ENCODE results near the gene NKD2.
"Not testable (repeated sequence)": the region's sequence is repeated elsewhere in the genome, so short reads cannot be mapped to it uniquely, and the experiment has no call there.

NKD2 gene

DNA sequence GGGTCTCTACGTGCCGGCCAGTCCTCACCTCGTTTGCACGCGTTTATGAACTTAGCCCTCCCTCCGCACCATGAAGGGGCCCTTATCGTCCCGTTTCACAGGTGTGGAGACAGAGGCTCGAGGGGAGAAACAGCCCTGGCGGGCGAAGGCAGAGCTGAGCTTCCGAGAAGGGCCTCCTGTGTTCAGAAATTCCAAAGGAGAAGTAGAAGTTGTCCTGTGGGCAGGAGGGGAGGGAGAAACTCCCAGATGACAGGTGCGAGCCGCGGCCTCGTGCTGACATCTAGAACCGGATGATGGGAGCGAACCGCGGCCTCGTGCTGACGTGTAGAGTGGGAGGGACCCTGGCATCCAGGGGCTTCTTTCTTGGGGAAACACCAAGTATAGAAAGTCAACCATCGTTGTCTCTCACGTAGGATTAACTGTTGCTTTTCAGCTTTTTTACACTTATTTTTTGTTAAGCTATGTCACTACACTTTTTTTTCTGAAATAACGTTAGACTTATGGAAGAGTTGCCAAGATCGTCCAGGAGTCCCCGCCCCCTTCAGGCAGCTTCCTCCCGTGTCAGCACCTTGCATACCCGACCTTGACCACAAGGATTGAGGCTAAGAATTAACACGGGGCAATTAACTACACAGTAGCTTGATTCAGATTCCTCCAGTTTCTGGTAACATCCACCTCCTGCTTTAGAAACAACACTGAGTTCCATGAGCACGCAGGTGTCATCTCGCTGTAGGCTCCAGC lies 42.8 kb upstream of the NKD2 start:
- Histone ChIP-seq H3K4me1 (ENCODE audit: control insufficient read depth, insufficient read depth, low read length) (no peaks in the 10 kb centered on the region), H3K9ac (ENCODE audit: low read depth, low read length) (no peak overlapping the region), H3K4me3 (ENCODE audit: low read depth, low read length) (no peak overlapping the region), H3K36me3 (ENCODE audit: control insufficient read depth, insufficient read depth, low read length) (no peaks in the 10 kb centered on the region), H3K27me3 (ENCODE audit: control insufficient read depth, insufficient read depth, low read length) (no peaks in the 10 kb centered on the region), H3K9me3 (ENCODE audit: control insufficient read depth, insufficient read depth, low read length) (no peaks in the 10 kb centered on the region)

DNA sequence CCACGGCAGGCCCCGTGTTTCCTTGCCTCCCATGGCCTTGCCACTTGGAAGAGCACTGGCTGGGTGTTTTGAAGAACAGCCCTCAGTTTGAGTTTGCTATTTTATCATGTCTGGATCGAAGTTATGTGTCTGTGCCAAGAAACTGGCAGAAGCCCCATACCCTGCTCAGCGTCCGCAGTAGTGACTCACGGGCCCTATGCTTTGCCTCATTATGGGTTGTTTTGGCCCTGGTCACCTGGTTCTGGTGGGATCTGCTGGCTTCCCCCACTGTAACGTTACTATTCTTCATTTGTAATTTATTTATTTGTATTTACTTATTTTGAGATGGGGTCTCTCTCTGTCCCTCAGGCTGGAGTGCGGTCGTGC lies 42.3 kb upstream of the NKD2 start:
- Histone ChIP-seq H3K36me3 (ENCODE audit: control insufficient read depth, insufficient read depth, low read length) (no peaks in the 10 kb centered on the region), H3K27me3 (ENCODE audit: control insufficient read depth, insufficient read depth, low read length) (no peaks in the 10 kb centered on the region), H3K4me3 (ENCODE audit: low read depth, low read length) (no peak overlapping the region), H3K9ac (ENCODE audit: low read depth, low read length) (no peak overlapping the region), H3K4me1 (ENCODE audit: control insufficient read depth, insufficient read depth, low read length) (no peaks in the 10 kb centered on the region), H3K9me3 (ENCODE audit: control insufficient read depth, insufficient read depth, low read length) (no peaks in the 10 kb centered on the region)

DNA sequence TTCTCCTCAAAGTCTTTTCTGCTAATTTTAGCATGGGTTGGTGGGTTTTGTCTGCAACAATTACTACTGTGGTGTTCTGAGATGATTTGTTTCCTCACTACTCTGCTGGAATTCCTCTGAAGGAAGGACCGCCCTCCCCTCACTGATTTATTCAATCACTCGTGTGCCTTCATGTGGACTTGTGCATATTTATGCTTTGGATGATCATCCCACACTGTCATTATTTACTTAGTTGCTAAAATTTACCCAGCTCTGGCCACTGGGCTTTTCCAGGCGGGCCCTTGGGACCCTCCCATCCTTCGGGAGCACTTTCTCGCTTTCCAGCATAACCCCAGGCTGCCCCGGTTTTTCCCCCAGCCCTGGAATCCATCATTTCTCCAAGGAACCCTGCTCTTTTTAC lies 41.7 kb upstream of the NKD2 start:
- Histone ChIP-seq H3K27me3 (ENCODE audit: control insufficient read depth, insufficient read depth, low read length) (no peaks in the 10 kb centered on the region), H3K4me3 (ENCODE audit: low read depth, low read length) (no peak overlapping the region), H3K4me1 (ENCODE audit: control insufficient read depth, insufficient read depth, low read length) (no peaks in the 10 kb centered on the region), H3K9ac (ENCODE audit: low read depth, low read length) (no peak overlapping the region), H3K36me3 (ENCODE audit: control insufficient read depth, insufficient read depth, low read length) (no peaks in the 10 kb centered on the region), H3K9me3 (ENCODE audit: control insufficient read depth, insufficient read depth, low read length) (no peaks in the 10 kb centered on the region)

DNA sequence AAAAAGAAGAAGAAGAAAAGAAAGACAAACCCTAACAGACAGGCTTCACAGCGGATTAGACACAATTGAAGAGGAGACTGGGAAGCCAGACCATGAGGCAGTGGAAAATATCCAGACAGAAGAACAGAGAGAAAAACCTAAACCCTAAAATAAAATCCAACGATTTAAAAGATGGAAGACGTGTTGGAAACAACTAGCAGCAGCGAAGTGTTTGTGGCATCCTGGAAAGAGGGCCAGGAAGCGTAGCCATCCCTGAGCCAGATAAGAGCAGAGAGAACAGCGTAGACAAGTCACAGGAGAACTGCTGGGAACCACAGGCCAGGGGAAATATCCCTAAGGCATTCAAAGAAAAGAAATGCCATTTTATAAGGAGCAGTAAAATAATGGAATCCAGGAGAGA lies 39.7 kb upstream of the NKD2 start:
- H3K9me3 ChIP-seq (ENCODE audit: control insufficient read depth, insufficient read depth, low read length), result no peaks in the 10 kb centered on the region
- no peaks in the 10 kb centered on the region for H3K27me3 ChIP-seq (ENCODE audit: control insufficient read depth, insufficient read depth, low read length)
- H3K4me3 ChIP-seq (ENCODE audit: low read depth, low read length), result no peak overlapping the region
- no peak overlapping the region for H3K9ac ChIP-seq (ENCODE audit: low read depth, low read length)
- no peaks in the 10 kb centered on the region for H3K4me1 ChIP-seq (ENCODE audit: control insufficient read depth, insufficient read depth, low read length)
- no peaks in the 10 kb centered on the region for H3K36me3 ChIP-seq (ENCODE audit: control insufficient read depth, insufficient read depth, low read length)

DNA sequence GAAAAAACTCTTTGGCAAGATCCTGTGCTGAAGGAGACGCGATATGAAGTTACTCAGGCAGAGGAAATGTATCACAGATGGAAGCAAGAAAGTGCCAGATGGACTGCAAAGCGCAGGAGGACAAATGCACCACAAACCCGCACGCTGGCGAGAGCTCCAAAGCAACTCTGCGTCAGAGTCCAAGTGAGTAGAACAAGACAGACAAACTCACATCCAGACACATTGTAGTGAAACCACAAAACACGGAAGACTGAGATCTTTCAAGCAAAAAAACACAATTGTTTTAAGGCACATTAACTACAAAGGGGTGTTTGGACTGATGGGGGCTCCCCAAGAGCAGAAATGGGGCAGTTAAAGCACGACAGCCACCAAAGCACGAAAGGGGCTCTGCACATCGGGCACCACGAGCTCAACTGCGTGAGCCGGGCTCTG lies 39.2 kb upstream of the NKD2 start:
- Histone ChIP-seq H3K36me3 (ENCODE audit: control insufficient read depth, insufficient read depth, low read length) (no peaks in the 10 kb centered on the region), H3K4me1 (ENCODE audit: control insufficient read depth, insufficient read depth, low read length) (no peaks in the 10 kb centered on the region), H3K4me3 (ENCODE audit: low read depth, low read length) (no peak overlapping the region), H3K9me3 (ENCODE audit: control insufficient read depth, insufficient read depth, low read length) (no peaks in the 10 kb centered on the region), H3K27me3 (ENCODE audit: control insufficient read depth, insufficient read depth, low read length) (no peaks in the 10 kb centered on the region), H3K9ac (ENCODE audit: low read depth, low read length) (no peak overlapping the region)

DNA sequence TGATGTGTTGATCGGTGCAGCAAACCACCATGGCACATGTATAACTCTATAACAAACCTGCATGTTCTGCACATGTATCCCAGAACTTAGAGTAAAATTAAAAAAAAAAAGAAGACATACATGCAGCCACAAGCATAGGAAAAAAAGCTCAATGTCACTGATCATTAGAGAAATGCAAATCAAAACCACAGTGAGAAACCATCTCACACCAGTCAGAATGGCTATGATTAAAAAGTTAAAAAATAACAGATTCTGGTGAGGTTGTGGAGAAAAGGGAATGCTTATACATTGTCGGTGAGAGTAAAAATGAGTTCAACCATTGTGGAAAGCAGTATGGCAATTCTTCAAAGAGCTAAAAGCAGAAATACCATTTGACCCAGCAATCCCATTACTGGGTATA lies 36.0 kb upstream of the NKD2 start:
- H3K4me1 ChIP-seq (ENCODE audit: control insufficient read depth, insufficient read depth, low read length); H3K4me3 ChIP-seq (ENCODE audit: low read depth, low read length); H3K27me3 ChIP-seq (ENCODE audit: control insufficient read depth, insufficient read depth, low read length): not testable (repeated sequence)

DNA sequence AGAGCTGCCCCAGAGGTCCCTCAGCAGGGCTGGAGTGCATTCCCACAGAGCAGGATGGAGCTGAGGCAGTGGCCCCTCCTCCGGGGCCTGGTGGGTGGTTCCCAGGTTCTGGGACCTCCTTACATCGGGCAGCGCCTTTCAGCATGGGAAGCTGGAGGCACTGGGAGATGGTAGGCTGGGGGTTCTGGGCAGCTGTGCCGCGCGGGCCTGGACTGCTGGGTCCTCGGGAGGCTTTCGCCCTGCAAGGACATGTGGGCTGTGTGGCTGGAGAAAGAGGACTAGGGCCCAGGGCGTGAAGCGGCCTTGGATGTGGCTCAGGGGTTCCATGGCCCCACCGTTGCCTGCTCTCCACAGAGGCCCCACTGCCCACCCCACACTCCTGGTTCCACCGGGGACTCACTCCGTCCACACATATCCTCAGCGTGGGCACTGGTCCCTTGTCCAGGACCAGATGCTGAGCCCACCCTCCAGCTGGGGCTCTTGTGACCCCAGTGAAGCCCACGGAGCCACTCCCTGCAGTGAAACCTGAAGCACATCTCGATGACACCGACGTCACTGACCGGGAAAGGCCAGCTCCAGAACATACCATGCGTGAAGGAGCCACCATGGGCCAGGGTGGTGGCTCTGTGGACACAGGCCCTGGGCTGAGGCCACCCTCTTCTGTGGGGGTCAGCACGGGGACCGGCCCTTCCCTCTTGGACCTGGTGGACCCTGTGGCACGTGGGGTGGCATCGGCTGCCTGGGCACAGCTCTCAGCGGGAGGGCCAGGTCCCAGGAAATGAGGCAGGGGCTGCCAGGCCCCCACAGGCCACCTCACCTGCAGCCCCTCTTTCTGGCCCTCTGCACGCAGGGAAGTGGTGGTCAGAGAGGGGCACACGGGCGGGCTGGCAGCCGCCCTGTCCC lies 31.5 kb upstream of the NKD2 start:
- no peaks in the 10 kb centered on the region for H3K4me1 ChIP-seq (ENCODE audit: control insufficient read depth, insufficient read depth, low read length)
- H3K9ac ChIP-seq (ENCODE audit: low read depth, low read length), result no peak overlapping the region
- no peaks in the 10 kb centered on the region for H3K27me3 ChIP-seq (ENCODE audit: control insufficient read depth, insufficient read depth, low read length)
- no peaks in the 10 kb centered on the region for H3K36me3 ChIP-seq (ENCODE audit: control insufficient read depth, insufficient read depth, low read length)
- no peaks in the 10 kb centered on the region for H3K9me3 ChIP-seq (ENCODE audit: control insufficient read depth, insufficient read depth, low read length)
- no peak overlapping the region for H3K4me3 ChIP-seq (ENCODE audit: low read depth, low read length)

More for the DNA sequence above, 36.0 kb upstream of the NKD2 start:
- H3K9me3 ChIP-seq (ENCODE audit: control insufficient read depth, insufficient read depth, low read length); H3K9ac ChIP-seq (ENCODE audit: low read depth, low read length); H3K36me3 ChIP-seq (ENCODE audit: control insufficient read depth, insufficient read depth, low read length): not testable (repeated sequence)

DNA sequence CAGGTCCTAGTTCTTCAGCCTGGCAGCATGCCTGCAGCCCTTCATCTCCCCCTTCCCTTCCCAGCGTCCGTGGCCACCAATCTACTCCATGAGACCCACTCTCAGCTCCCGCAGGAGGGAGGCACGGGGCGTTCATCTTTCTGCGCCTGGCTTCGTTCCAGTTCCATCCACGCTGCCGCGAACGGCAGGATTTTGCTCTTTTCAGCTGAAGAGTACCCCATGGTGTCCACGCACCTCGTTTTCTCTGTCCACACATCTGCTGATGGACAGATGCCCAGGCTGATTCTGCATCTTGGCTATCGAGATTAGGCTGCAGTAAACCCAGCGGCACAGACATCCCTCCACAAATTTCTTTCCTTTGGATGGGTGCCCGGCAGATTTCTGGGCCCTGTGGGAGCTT lies 30.5 kb upstream of the NKD2 start:
- Histone ChIP-seq H3K27me3 (ENCODE audit: control insufficient read depth, insufficient read depth, low read length) (no peaks in the 10 kb centered on the region), H3K9me3 (ENCODE audit: control insufficient read depth, insufficient read depth, low read length) (no peaks in the 10 kb centered on the region), H3K36me3 (ENCODE audit: control insufficient read depth, insufficient read depth, low read length) (no peaks in the 10 kb centered on the region), H3K9ac (ENCODE audit: low read depth, low read length) (no peak overlapping the region), H3K4me1 (ENCODE audit: control insufficient read depth, insufficient read depth, low read length) (no peaks in the 10 kb centered on the region), H3K4me3 (ENCODE audit: low read depth, low read length) (no peak overlapping the region)

DNA sequence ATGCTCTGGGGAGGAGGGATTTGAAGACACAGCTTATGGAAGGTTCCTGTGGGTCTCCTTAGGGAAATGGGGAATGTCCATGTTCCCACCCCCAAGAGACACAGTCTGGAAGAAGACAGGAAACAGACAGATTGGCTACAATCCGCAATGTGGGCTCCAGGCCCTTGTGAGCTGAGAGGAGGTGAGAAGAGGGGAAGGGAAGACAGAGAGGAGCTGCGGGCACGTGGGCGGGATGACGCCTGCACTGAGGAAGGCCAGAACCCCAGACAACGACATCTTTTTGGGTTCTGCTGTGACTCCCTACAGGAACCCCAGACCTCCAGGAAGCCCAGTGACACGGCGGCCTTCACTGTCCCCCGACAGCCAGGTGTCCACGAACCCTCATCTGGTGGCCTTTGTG lies 29.9 kb upstream of the NKD2 start:
- Histone ChIP-seq H3K4me3 (ENCODE audit: low read depth, low read length) (no peak overlapping the region), H3K9me3 (ENCODE audit: control insufficient read depth, insufficient read depth, low read length) (no peaks in the 10 kb centered on the region), H3K27me3 (ENCODE audit: control insufficient read depth, insufficient read depth, low read length) (no peaks in the 10 kb centered on the region), H3K9ac (ENCODE audit: low read depth, low read length) (no peak overlapping the region), H3K36me3 (ENCODE audit: control insufficient read depth, insufficient read depth, low read length) (no peaks in the 10 kb centered on the region), H3K4me1 (ENCODE audit: control insufficient read depth, insufficient read depth, low read length) (no peaks in the 10 kb centered on the region)

DNA sequence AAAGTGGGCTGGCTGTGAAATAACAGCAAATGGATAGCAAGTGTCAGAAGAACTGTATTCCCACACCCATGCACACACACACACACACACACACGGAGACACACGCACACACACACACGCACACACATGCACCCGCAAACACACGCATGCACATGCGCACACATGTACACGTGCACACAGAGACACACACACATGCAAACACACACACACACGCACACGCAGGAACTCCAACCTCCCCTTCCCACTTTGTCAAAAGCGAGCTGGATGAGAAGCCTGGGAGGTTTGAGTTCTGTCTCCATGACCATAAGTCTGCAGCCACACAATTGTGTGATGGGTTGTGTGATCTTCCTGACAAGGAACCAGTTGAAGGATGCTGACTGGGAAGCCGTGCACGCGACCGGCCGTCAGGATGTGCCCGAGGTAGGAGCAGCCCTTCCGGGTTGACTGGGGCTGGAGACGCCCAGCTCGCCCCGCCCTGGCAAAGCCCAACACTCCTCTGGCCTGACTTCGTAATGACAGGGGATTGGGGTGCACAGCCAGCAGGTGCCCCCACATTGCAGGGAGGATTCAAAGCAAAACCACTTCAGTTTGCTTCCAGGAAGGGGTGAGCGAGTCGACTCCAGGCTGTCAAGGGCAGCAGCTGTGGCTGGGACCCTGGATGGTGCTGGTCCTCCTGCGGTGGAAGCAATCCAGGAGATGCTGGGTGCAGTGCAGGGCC lies 29.3 kb upstream of the NKD2 start:
- no peak overlapping the region for H3K9ac ChIP-seq (ENCODE audit: low read depth, low read length)
- H3K4me3 ChIP-seq (ENCODE audit: low read depth, low read length), result no peak overlapping the region
- H3K27me3 ChIP-seq (ENCODE audit: control insufficient read depth, insufficient read depth, low read length), result no peaks in the 10 kb centered on the region
- no peaks in the 10 kb centered on the region for H3K9me3 ChIP-seq (ENCODE audit: control insufficient read depth, insufficient read depth, low read length)
- no peaks in the 10 kb centered on the region for H3K4me1 ChIP-seq (ENCODE audit: control insufficient read depth, insufficient read depth, low read length)
- H3K36me3 ChIP-seq (ENCODE audit: control insufficient read depth, insufficient read depth, low read length), result no peaks in the 10 kb centered on the region

DNA sequence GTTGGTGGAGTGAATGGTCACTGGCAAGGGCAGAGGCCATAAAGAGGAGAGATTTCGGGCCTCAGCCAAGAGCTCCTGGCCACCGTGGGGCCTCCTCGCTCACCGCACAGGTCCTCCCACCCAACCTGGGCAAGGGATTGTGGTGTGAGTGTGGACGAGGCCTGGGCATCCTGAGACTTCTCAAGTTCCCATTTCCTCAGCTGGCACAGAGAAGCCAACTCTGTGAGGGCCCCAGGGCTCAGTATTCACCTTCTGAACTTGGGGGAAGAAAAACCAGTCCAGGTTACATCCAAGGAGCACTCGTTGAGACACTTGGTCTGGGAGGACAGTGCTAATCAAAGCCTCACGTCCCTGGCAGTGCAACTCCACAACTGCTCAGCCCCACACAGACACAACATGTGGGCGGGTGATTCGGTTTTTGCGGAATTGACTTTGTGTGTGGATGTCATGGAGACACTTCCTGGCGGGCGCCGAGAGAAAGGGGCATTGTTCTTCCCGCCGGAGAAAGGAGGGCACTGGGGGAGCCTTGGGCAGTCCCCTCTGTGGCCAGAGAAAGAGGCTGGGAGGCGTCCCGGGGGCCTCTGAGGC lies 28.5 kb upstream of the NKD2 start:
- H3K4me3 ChIP-seq (ENCODE audit: low read depth, low read length), result no peak overlapping the region
- no peaks in the 10 kb centered on the region for H3K27me3 ChIP-seq (ENCODE audit: control insufficient read depth, insufficient read depth, low read length)
- no peaks in the 10 kb centered on the region for H3K36me3 ChIP-seq (ENCODE audit: control insufficient read depth, insufficient read depth, low read length)
- H3K9me3 ChIP-seq (ENCODE audit: control insufficient read depth, insufficient read depth, low read length), result no peaks in the 10 kb centered on the region
- H3K9ac ChIP-seq (ENCODE audit: low read depth, low read length), result no peak overlapping the region
- H3K4me1 ChIP-seq (ENCODE audit: control insufficient read depth, insufficient read depth, low read length), result no peaks in the 10 kb centered on the region
